COLO668 (cell line): ENCODE results near the gene DOCK9.

Experiments
- DNase-seq: peaks from one replicate; lab custom pipeline; 2025; ENCODE audit not compliant: unreplicated experiment; lab: John Stamatoyannopoulos, UW

Gene DOCK9

DNA sequence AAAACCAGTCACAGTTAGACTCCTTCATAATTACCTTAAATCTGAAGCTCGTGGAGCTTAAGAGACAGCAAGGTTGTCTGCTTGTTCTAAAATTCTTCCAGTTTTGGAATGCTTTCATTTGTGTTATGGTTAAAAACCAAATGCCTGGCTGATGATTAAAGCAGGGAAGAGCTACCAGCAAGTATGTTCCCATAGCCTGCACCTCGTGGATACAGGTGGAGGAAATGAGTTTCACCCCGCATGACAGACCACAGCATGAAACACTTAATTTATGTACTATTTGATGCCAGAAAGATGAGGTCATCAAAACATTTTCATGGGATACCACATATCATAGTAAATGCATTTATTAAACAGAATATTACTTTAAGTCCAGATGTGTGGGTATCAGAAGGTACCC, 416 bp upstream of the DOCK9 start:
- no peak for DNase-seq

DNA sequence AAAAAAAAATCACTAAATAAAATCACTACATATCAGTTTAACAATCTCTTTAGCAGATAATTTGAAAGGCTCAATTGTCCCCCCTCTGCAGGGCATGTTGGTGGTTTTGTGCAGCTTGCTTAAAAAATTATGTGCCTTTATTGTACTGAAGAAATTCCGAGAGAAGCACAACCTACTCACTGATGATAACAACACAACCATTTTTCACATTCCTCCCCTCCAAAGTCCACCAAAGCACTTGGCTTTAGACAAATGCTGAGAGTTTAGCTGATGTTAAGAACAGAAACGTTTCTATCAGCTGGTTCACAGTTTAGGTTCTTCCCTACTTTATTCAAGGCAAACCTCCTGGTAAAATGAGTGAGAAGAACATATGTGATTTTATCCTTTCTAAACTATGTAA, 923 bp downstream of the DOCK9 start:
- no peak for DNase-seq

DNA sequence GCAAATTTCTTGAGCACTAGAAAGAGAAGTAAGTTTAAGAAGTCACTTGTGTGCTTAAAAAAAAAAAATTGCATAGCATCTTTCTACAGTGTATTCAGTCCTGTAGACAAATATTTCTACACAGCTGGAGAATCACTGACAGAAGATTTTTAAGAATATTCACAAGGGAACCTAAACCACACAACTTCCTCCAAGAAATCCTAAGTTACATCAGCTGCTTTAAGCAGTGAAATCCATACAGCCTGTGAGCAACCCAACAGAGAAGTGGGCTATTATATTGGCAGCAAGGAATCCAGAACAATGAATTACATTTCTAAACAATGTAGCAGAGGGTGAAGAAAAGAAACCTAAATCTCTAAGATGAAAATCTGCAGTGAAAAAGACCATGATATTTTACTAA, 1.5 kb downstream of the DOCK9 start:
- DNase-seq = no peak

DNA sequence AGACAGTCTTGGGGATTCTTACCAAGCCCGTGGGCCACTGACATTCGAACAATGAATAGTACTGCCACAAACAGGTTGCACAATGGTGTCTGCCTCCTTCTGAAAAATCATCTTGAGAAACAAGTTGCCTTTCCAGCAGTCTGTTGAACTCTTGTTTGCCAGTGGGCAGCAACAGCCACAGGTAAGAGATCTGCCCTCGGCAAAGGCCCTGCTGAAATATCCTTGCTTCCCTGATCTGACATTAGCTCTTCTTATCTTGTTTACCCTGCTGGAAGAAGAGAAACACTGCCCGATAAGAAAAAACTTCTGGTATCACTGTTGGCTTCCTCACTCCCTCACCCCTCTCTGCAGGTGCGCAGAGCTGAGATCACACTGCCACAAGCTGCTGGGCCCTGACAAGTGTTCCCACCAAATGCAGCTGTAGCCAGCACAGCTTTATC, 2.0 kb downstream of the DOCK9 start:
- no peak for DNase-seq

DNA sequence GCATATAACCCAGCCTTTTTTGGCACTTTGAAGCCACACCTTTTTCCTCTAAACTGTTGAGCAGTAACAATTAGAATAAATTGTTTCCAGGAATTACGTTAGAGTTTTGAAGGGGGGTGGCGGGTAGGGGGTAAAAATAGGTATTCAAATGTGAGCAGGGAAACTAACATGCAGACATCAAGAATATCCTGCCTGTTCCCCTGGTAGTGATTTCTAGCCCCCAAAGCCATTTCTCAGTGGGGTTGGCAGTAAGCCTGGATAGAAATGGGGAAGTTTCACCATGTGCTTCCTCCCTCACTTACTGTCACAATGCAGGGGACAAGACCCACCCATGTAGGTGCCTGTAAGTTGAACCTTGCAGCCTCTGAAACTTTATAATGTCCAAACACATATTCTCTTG, 3.8 kb downstream of the DOCK9 start:
- DNase-seq = no peak

DNA sequence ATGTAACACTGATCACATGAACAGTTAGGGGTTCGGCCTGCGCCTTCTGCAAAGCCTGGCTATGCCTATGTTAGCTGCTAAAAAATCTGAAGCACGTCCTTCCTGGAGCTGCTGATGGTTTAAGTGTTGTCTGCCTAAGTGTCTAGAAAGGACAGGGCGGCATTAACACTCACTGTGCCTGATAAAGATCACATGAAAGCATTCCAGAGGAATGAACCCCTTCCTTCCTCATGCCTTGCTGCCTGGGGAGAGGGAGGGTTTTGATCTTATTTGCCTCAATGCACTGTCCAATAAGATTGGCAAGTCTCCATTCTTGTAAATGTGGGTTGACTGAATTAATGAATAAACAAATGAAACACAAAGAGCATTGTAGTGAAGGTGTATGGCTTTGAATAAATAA, 5.2 kb downstream of the DOCK9 start:
- no peak for DNase-seq

DNA sequence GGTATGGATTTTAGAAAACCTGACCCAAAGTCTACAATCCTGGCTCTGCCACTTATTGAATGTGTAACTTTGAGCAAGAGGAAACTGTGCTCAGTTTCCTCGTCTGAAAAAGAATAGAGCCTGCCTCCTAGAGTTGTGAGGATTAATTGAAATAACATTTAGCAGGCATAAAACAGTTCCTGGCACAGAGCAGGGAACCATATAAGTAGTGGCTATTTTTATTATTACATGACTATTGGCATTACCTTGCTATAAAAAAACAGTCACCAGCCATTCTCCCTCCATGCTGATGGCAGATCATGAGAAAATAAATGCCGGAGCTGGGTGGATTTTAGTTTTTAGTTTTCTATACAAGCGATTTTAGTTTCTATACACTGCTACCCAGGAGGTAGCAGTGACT, 5.8 kb downstream of the DOCK9 start:
- DNase-seq = no peak

DNA sequence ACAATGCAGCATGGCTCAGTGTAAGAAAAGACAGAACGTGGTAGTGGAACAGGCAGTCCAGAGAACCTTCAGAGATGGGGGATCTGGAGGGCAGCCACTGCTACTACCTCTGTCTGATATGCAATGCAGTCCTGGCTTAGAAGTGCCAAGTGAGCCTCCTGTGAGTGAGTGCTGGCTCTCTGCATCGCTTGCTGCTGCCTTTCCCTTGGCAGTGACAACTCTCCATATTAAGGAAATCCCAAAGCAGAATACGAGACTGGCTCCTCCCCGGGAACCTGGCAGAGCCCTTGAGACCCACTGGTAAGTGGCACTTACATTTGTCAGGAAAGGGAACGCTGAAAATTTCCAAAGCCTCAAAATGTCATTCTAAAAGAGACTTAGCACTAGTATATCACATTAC, 7.5 kb downstream of the DOCK9 start:
- no peak for DNase-seq

DNA sequence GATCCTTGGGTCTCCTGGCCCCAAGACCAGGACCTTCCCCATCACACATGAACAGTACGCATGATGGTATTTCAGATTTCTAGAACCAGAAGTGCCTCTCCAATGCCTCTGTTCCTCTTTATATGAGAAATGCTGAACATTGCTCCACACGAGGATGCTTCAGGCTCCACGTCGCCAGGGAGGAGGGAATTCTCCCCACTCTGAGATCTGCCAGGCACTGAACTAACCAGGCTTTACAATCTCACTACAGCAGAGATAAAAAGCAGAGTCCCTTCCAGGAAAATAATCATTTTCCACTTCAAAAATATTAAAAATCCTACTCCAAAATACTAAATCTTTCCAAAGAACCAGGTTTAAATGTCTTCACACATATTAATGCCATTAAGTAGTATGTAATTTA, 10.4 kb downstream of the DOCK9 start:
- DNase-seq = no peak

DNA sequence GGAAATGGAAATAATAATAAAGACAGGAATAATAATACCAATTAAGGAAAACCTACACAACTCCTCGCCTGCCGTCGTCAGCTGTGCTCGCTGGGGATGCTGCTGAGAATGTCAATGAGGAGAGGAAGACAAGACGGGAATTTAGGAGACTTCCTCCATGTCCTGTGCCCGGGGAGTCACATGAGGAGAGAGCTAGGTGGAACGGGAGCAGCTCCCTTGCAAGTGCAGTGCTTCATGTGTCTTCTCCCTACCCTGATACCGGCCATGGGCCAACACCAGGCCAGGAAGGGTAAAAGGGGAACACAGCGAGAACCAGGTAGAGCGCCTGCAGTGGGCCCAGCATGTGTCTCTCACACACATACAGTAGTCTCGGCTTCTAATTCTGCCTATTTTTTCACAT, 11.8 kb downstream of the DOCK9 start:
- DNase-seq = no peak

DNA sequence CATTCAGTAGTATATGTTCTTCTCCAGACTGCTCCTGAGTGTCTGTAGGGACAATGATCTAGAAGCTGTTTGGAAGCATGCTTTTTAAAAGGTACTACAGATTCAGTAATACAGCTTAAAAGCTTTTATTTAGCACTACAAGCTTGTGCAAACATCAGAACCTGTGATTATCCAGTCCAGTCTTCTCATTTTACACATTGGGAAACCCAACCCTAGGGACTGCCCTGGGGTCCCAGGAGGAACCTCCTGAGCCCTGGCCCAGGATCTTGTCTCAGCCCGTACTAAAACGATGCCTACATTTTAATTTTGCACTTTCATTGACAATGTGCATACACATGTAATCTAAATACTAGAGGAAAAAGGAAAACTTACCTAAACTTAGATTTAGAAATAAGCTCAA, 12.5 kb downstream of the DOCK9 start:
- DNase-seq = no peak

DNA sequence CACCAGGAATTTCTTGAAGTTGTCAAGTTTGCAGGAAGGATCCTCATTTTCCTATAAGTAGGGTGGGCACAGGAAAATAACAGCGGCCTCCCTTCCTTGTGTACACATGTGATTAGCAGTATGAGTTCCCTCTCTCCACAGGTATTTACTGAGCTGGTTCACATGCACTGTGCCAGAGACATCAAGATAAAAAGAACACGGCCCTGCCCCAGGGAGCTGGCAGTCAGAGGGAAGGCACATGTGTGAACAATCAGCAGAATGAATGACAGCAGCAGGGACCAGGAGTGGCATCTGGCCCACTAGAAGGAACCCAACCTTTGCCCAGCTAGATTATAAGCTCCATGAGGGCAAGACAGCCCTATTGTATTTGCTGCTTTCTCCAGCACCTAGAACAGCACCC, 13.9 kb downstream of the DOCK9 start:
- DNase-seq = no peak

DNA sequence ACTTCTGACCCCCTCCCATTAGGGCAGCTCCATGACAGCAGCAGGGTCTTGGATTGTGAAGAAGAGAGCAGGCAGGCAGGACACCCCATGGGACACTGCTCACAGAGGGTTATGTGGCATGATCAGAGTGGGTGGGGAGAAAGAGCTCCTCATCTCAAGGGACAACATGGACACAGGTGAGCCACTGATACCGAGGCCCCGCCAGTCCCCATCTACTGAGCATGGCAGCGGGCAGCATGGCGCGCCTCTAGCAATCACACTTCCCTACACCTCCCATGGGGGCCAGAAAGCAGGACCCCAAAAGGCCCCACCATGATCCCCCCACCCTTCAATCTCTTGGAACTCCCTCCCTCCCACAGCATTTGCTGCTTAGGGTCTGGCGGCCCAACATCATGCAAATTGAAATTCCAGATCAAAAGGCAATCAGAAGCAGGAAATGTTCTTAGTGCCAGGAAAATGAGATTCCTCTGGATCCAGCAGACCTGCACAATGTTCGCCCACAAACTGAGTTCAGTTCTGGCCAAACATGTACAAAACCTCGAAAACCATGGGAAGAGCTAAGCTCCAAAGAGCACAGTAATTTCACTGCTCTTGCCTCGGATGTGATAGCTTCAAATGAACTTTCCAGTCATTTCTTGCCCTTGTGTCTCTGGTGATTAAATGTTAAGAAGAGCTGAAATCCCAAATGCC, 14.8 kb downstream of the DOCK9 start:
- DNase-seq = no peak

DNA sequence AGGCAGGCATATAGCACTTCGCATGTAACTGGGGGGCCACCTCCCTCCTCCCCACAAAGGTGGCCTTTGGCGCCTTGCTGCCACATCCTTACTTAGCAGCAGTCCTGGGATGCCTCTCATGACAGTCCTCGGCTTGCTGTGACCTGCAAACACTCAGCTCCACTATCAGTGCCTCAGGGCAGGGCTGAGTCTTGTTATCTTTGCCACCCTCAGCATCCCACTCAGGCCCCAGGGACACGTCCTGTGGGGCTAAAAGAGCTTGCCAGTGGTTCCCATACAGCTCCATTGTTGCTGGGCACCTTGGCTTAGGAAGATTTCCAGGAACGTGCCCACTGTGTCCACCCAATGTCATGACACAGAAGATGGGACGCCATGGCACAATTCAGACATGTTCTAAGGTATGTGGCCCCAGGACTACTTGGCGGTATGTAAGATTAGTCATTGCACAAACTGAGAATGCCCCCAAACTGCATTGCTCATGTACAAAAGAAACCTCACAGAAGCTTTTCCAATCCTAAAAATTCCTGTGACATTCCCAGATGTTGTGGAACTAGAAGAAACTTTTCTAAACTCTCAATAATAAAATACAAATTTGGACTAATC, 16.3 kb downstream of the DOCK9 start:
- DNase-seq = no peak

DNA sequence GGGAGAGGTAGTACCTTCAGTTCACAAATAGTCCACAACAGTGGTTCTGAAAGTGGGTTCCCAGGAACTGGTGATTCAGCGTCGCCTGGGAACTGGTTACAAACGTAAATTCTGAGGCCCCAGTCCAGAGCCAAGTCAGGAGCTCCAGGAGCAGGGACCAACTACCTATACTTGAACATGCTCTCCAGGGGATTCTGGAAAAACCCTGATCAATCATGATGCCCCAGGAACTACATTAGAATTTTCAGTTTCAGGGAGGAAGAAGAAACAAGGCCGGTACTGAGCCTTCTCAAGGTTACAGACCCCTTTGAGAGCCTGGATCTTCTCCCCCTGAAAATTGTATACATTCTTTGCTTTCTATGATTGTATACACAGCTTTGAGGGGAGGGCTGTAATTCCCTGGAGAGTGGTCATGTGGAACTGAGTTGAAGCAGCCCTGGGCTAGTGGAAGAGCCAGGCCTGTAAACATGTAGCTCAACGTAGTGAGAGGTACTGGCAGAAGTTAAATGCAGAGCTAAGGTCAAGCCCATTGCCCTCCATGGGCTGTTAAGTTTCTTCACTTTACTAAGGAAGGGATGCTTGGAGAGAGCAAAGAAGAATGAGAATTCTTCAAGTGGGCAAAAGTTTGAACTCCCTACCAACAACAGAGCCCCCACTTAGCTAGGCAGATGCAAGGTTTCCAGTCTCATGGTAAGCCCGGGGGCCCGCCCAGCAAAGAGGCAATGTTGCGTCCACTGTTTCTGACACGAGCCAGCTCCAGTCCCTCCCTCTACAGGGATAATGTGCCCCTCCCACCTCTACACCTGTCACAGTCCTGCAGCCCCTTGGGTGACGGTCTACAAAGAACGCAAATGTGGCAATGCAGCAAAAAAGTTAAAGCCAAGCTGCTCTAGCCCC, 17.0 kb downstream of the DOCK9 start:
- DNase-seq = no peak

DNA sequence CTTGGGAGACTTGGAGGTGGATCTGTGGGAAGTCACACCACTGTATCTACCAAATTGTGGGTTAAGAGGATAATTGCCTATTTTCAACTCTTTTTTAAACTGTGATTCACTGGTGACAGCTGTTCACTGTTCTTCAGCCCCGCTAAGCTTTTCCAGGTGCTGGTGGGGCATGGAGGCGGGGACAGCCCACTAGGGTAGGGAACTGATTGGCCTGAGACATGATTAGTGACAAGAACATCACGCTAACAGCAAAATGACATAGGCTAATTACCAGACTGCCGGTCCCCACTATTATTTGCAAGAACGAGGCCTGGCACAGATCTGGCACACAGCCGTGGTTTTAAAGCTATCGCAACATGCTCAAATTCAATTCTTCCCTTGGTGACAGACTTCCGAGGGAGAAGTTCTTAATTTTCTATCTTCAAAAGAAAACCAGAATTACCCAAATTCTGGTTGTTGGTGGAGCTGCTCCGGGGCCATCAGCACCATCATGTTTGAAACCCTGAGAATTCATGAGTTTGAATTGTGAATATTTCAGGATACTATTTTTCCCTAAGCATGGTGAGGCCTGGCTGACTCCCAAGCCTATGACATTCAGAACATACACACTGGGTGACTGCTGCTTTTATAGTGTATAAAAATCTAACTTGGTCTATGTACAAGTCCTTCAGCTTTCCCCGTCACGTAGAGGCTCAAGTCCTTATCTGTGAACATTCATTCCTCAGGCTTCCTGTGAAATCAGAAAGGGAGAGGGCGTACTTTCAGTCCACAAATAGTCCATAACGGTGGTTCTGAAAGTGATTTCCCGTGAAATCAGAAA, 17.9 kb downstream of the DOCK9 start:
- no peak for DNase-seq

DNA sequence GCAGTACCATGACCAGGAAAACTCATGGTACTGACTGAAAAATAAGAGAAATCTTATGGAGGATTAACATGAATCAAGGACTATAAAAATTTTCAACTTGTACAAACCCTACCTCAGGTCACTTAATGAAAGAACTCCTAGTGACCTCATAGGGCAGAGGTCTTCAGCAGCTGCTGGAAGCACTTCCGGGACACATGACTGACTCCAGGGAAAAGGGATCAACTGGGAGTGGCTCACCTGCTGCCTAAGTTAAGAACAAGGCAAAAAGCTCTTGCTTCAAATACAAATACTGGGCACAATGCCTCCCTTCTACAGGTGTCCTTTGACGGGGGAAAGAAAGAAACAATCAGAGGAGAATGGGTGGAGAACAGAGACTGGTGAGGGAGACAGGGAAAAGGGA, 18.6 kb downstream of the DOCK9 start:
- DNase-seq = peak; percentile 43

DNA sequence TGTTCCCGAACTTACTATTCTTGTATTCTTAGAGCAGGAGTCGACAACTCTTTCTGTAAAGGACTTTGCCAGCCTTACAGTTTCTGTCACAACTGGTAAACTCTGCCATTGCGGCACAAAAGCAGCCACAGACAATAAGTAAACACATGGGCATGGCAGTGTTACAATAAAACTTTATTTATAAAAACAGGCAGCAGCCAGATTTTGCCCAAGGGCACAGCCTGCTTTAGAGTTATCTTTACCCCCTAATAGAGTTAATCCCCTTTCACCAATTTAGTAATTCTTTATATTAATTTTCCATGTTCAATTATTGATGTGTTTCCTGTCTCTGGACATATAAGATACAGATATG, 19.4 kb downstream of the DOCK9 start:
- no peak for DNase-seq

DNA sequence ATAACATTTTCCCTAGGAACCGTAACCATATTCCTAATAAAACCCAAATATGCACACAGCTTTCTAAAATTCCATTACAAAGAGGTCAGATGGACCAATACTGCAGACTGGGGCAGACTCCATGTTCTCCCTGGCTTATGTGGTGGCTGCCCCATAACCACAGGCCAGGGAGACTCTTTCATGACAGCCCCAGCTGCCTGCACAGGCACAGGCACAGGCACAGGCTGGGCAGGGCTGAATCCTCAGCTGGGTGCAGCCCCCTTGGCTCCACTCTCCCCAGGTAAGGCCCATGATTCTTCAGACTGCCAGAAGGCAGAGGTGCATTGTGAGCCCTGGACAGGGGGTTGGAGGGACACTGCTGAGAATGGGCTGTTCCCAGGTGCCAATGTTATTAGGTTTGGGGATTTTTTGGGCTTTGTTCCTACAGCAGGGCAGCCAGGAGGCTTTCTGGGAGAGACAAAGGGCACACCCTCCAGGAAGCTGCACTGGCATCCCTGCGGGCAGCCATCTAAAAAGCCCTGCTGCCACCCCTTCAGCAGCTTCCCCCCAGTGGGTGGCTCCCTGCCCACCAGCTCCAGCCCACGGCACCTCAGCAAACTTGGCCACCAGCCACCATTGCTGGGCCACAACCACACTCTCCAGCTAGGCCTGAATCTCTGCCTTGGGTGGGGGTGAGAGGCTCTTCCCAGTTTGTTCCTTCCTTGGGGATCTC, 20.0 kb downstream of the DOCK9 start:
- no peak for DNase-seq

DNA sequence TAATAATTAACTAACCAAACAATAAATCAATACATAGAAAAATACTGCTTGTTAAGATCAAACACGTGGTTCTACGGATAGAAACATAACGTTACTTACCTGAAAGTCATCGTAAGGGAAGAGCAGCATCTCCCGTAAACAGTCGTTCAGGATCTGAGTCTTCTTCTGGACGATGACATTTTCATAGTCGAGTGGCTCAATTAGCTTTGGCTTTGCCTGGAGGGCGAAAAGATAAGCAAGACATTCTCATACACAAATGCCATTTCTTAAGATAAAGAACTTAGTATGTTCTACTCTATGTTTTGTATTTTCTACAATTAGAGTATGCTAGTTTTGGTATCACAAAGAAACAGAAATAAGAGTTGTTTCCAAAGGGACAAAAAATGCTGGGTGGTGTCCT, 22.5 kb downstream of the DOCK9 start:
- DNase-seq = no peak

DNA sequence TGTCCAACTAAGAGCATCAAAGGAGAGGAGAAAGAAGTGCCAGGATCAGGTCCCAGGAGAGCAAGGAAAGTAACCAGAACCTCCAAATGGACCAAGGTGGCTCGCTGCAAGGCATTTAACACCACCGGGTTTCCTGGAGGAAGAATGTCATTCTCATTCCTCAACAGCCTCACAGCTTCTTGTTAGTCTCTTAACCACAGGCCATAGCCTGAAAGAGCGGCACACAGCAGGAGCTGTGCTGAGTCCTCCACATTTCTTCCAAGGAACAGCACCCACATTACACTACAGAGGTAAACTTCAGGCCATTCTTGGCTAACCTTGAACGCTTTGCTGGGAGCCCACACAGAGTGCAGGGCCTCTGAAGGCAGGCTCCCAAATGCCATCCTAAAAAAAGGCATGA, 23.6 kb downstream of the DOCK9 start:
- DNase-seq = no peak
